ENCODE results near the gene ETNK2. TPM values are rescaled to one million over a fixed set of nuclear protein-coding genes. Genes with fewer than 3 reads are reported as not detected.

Gene ETNK2
- total RNA-seq, 1 experiment from 2014 or later = 0.17 TPM

- DNase-seq (ENCODE audit: extremely low read depth, low read depth) = peak; percentile 68
Measured at GRCh38 chr1:204128964-204129896, 22.6 kb downstream of the ETNK2 start.

- no peak for DNase-seq (ENCODE audit: extremely low read depth, low read depth)
Measured at GRCh38 chr1:204128464-204128963, 23.3 kb downstream of the ETNK2 start.

GRCh38 chr1:204127597-204128242 lies 24.1 kb downstream of the ETNK2 start:
- peak; percentile 78 for DNase-seq (ENCODE audit: extremely low read depth, low read depth)

GRCh38 chr1:204126956-204127355 lies 24.9 kb downstream of the ETNK2 start:
- DNase-seq (ENCODE audit: extremely low read depth, low read depth) = no peak

GRCh38 chr1:204126386-204126785 lies 25.5 kb downstream of the ETNK2 start:
- DNase-seq (ENCODE audit: extremely low read depth, low read depth) = no peak

- no peak for DNase-seq (ENCODE audit: extremely low read depth, low read depth)
Measured at GRCh38 chr1:204125759-204126351, 26.0 kb downstream of the ETNK2 start.

- no peak for DNase-seq (ENCODE audit: extremely low read depth, low read depth)
Measured at GRCh38 chr1:204124639-204125038, 27.2 kb downstream of the ETNK2 start.

GRCh38 chr1:204123376-204123775 lies 28.5 kb downstream of the ETNK2 start:
- no peak for DNase-seq (ENCODE audit: extremely low read depth, low read depth)

GRCh38 chr1:204121840-204122555 lies 29.8 kb downstream of the ETNK2 start:
- no peak for DNase-seq (ENCODE audit: extremely low read depth, low read depth)

GRCh38 chr1:204116539-204116938 lies 35.3 kb downstream of the ETNK2 start:
- DNase-seq (ENCODE audit: extremely low read depth, low read depth) = no peak

- DNase-seq (ENCODE audit: extremely low read depth, low read depth) = no peak
Measured at GRCh38 chr1:204115116-204115515, 36.7 kb downstream of the ETNK2 start.

- DNase-seq (ENCODE audit: extremely low read depth, low read depth) = no peak
Measured at GRCh38 chr1:204114606-204115005, 37.2 kb downstream of the ETNK2 start.

- no peak for DNase-seq (ENCODE audit: extremely low read depth, low read depth)
Measured at GRCh38 chr1:204113896-204114295, 37.9 kb downstream of the ETNK2 start.

GRCh38 chr1:204112876-204113730 lies 38.7 kb downstream of the ETNK2 start:
- DNase-seq (ENCODE audit: extremely low read depth, low read depth) = no peak

GRCh38 chr1:204110894-204111633 lies 40.8 kb downstream of the ETNK2 start:
- DNase-seq (ENCODE audit: extremely low read depth, low read depth) = no peak

- no peak for DNase-seq (ENCODE audit: extremely low read depth, low read depth)
Measured at GRCh38 chr1:204108312-204109141, 43.3 kb downstream of the ETNK2 start.

- no peak for DNase-seq (ENCODE audit: extremely low read depth, low read depth)
Measured at GRCh38 chr1:204107892-204108291, 44.0 kb downstream of the ETNK2 start.

GRCh38 chr1:204106825-204107224 lies 45.0 kb downstream of the ETNK2 start:
- DNase-seq (ENCODE audit: extremely low read depth, low read depth) = no peak

All from NCI-H460 (cell line).